ENCODE measurements around the gene OR2M3.
A peak's percentile ranks its signal among the peaks of the same experiment; 100 is the strongest.

The OR2M3 gene, protein sequence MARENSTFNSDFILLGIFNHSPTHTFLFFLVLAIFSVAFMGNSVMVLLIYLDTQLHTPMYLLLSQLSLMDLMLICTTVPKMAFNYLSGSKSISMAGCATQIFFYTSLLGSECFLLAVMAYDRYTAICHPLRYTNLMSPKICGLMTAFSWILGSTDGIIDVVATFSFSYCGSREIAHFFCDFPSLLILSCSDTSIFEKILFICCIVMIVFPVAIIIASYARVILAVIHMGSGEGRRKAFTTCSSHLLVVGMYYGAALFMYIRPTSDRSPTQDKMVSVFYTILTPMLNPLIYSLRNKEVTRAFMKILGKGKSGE

DNA sequence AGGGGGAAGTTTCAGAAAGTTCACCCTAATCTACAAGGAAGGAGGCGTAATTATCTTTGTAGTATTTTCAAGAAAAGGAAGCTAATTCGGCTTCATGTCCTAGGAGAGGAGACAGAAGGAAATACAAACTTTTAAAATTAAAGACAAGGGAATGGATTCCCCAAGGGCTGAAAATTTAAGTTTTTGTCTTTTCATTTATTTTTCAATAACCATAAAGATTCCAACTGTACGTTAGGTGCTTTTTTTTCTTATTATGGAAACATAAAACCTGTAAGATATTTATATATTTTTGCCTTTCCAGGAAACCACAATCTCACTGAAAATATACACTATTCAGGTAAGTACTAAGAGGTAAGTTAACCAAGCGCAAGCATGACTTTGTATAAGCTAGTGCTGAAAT lies at the start of gene OR2M3:
TSS of gene OR2M3 (plus strand) at position 301 of the 400 bp plus-strand sequence. CDS start 5,803 bp downstream, outside the sequence.
- in situ Hi-C loops (cut with MboI; ENCODE audit: low pct_unique_long_range_greater_than_20kb, low sequenced_read_pairs, unreplicated experiment), result no loop called here
- DNase-seq (ENCODE audit: low spot score), result no peak
- TF ChIP-seq, protein P1, sequence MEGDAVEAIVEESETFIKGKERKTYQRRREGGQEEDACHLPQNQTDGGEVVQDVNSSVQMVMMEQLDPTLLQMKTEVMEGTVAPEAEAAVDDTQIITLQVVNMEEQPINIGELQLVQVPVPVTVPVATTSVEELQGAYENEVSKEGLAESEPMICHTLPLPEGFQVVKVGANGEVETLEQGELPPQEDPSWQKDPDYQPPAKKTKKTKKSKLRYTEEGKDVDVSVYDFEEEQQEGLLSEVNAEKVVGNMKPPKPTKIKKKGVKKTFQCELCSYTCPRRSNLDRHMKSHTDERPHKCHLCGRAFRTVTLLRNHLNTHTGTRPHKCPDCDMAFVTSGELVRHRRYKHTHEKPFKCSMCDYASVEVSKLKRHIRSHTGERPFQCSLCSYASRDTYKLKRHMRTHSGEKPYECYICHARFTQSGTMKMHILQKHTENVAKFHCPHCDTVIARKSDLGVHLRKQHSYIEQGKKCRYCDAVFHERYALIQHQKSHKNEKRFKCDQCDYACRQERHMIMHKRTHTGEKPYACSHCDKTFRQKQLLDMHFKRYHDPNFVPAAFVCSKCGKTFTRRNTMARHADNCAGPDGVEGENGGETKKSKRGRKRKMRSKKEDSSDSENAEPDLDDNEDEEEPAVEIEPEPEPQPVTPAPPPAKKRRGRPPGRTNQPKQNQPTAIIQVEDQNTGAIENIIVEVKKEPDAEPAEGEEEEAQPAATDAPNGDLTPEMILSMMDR (IDR thresholded peaks at IDR 0.05; ENCODE audit: extremely low read depth, insufficient read depth, missing control alignments), result no peak

DNA sequence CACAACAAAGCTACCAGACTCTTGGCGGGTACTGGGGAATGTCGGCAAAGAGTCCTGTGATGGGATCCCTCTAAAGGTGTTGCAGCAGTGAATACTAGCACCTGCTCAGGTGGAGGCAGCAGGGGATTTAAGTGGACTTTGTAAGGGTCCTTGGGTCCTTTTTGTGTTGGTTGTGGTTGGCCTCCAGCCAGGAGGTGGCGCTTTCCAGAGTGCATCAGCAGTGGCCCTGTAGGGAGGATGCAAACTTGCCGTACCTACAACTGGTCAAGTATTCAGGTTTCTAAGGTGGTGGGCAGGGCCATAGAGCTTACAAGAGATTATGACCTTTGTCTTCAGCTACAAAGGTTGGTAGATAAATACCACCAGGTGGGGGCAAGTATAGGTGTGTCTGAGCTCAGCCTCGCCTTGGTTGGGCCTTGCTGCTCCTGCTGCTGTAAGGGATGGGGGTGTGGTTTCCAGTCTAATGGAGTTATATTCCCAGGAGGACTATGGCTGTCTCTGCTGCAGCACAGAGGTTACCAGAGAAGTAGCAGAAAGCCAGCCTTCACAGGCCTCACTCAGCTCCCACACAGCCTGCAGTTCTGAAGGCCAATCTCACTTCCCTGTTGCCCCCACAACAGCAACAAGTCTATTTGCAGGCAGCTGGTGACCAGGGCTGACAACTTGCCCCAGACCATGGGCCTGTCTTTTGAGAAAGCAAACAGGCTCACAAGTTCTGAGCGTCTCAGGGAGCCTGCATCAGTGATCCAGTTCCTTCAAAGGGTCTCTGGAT lies 44.8 kb upstream of the OR2M3 start:
- DNase-seq (ENCODE audit: low spot score), result no peak
- TF ChIP-seq, protein P1 (IDR thresholded peaks at IDR 0.05; ENCODE audit: extremely low read depth, insufficient read depth, missing control alignments), result peak; percentile 12
- in situ Hi-C loops (cut with MboI; ENCODE audit: low pct_unique_long_range_greater_than_20kb, low sequenced_read_pairs, unreplicated experiment), result no loop called here

DNA sequence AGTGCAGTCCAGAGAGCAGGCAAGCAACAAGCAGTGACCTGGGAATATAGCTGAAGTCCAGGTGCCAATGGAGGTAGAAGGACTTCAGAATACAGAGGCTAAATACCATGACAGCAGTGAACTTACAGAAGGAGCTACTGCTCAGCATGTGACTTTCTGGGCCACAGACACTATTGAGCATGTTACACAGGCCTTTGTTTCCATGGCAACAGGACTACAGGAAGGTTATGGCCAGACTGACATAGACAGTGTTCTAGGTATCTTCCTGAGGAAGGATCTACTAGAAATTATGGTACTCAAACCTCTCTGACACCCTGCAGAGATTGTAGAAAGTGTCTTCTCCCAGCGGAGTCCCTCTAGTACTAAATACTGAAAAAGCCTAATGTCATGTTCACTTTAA lies 41.1 kb upstream of the OR2M3 start:
- no peak for DNase-seq (ENCODE audit: low spot score)
- TF ChIP-seq, protein P1 (IDR thresholded peaks at IDR 0.05; ENCODE audit: extremely low read depth, insufficient read depth, missing control alignments), result no peak
- in situ Hi-C loops (cut with MboI; ENCODE audit: low pct_unique_long_range_greater_than_20kb, low sequenced_read_pairs, unreplicated experiment), result no loop called here

DNA sequence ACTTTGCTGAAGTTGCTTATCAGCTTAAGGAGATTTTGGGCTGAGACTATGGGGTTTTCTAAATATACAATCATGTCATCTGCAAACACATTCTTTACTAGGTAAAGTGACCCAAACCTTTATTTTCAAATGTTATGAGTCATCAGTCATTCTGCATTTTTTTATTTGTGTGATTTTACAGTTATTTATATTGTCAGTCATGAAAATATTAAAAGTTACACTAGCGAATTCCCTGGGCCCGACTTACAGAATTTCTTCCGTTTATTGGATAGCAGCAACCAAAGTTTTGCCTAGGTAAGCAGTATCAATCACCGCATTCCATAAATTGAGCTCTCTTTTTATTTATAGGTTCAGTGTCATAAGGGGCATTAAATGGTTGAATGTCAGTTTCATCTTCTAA lies 38.3 kb upstream of the OR2M3 start:
- TF ChIP-seq, protein P1 (IDR thresholded peaks at IDR 0.05; ENCODE audit: extremely low read depth, insufficient read depth, missing control alignments), result no peak
- in situ Hi-C loops (cut with MboI; ENCODE audit: low pct_unique_long_range_greater_than_20kb, low sequenced_read_pairs, unreplicated experiment), result no loop called here
- DNase-seq (ENCODE audit: low spot score), result no peak

DNA sequence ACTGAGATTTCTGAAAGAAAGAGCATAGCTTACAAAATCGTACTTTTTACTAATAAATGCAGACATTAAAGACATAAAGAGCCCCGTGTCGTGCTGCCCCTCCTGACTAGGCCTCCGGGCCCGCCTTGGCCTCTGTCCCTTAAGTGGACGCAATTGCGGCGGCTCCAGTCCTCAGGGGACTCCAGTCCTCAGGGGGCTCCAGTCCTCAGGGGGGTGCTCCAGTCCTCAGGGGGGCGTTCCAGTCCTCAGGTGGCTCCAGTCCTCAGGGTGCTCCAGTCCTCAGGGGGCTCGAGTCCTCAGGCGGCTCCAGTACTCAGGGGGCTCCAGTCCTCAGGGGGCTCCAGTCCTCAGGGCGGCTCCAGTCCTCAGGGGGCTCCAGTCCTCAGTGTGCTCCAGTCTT lies 33.0 kb upstream of the OR2M3 start:
- in situ Hi-C loops (cut with MboI; ENCODE audit: low pct_unique_long_range_greater_than_20kb, low sequenced_read_pairs, unreplicated experiment), result no loop called here
- TF ChIP-seq, protein P1 (IDR thresholded peaks at IDR 0.05; ENCODE audit: extremely low read depth, insufficient read depth, missing control alignments), result no peak

DNA sequence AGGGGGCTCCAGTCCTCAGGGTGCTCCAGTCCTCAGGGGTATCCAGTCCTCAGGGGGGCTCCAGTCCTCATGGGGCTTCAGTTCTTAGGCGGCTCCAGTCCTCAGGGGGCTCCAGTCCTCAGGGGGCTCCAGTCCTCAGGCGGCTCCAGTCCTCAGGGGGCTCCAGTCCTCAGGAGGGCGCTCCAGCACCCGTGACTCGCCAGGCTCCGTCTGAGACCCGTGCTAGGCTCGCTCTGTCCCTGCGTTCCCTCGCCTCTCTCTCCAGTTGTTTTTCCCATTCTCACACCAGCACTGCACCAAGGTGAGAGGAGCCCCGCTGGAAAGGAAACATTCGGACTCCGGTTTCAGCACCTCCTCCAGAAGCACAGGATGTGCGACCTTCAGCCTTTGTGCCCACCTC lies 31.9 kb upstream of the OR2M3 start:
- DNase-seq (ENCODE audit: low spot score), result no peak
- TF ChIP-seq, protein P1 (IDR thresholded peaks at IDR 0.05; ENCODE audit: extremely low read depth, insufficient read depth, missing control alignments), result no peak
- in situ Hi-C loops (cut with MboI; ENCODE audit: low pct_unique_long_range_greater_than_20kb, low sequenced_read_pairs, unreplicated experiment), result no loop called here

More for the DNA sequence above, 33.0 kb upstream of the OR2M3 start:
- no peak for DNase-seq (ENCODE audit: low spot score)
